ENCODE measurements around the gene SWAP70.

DNA sequence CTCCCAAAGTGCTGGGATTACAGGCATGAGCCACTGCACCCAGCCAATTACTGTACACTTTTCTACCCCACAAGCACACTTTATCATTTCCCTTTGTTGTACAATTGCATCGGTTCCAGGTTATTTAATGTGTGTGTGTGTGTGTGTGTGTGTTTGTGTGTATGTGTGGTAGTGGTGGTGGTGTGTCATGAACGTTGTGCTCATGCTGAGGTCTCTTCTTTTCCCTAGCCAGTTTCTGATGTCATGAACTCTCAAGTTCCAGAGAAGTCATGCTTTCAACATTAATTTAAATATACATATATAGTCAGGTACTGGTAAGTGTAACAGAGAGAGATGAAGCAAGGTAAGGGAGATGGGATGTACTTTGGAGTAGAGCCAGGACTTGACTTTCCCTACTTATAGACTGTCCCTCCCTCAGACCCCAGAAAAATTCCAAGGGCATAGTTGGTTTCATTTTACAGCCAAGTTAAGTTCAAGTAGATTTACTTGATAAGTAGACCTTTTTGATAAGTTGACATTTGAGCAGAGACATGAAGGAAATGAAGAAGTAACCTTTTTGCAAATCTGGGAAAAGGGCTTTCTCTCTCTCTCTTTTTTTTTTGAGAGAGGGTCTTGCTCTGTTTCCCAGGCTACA lies 47.7 kb upstream of the SWAP70 start:
- TF ChIP-seq, protein P1, sequence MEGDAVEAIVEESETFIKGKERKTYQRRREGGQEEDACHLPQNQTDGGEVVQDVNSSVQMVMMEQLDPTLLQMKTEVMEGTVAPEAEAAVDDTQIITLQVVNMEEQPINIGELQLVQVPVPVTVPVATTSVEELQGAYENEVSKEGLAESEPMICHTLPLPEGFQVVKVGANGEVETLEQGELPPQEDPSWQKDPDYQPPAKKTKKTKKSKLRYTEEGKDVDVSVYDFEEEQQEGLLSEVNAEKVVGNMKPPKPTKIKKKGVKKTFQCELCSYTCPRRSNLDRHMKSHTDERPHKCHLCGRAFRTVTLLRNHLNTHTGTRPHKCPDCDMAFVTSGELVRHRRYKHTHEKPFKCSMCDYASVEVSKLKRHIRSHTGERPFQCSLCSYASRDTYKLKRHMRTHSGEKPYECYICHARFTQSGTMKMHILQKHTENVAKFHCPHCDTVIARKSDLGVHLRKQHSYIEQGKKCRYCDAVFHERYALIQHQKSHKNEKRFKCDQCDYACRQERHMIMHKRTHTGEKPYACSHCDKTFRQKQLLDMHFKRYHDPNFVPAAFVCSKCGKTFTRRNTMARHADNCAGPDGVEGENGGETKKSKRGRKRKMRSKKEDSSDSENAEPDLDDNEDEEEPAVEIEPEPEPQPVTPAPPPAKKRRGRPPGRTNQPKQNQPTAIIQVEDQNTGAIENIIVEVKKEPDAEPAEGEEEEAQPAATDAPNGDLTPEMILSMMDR (conservative IDR thresholded peaks at IDR 0.05; ENCODE audit: low read depth, low read length): no peak
- no peak for TF ChIP-seq EZH2 (IDR thresholded peaks at IDR 0.05; ENCODE audit: borderline replicate concordance, low read depth, low read length, poor library complexity, severe bottlenecking)
